HG02642 (cell line): Measurements from ENCODE around the gene EMP2.
"Not testable (repeated sequence)": the region's sequence is repeated elsewhere in the genome, so short reads cannot be mapped to it uniquely, and the experiment has no call there.

Experiments used
- ATAC-seq: cut with Tn5 transposase; IDR thresholded peaks from one replicate; pipeline ENCODE4 v1.9.1; 2021; ENCODE audit warnings: mild to moderate bottlenecking; ENCODE audit not compliant: unreplicated experiment, poor library complexity

Gene EMP2, protein sequence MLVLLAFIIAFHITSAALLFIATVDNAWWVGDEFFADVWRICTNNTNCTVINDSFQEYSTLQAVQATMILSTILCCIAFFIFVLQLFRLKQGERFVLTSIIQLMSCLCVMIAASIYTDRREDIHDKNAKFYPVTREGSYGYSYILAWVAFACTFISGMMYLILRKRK

DNA sequence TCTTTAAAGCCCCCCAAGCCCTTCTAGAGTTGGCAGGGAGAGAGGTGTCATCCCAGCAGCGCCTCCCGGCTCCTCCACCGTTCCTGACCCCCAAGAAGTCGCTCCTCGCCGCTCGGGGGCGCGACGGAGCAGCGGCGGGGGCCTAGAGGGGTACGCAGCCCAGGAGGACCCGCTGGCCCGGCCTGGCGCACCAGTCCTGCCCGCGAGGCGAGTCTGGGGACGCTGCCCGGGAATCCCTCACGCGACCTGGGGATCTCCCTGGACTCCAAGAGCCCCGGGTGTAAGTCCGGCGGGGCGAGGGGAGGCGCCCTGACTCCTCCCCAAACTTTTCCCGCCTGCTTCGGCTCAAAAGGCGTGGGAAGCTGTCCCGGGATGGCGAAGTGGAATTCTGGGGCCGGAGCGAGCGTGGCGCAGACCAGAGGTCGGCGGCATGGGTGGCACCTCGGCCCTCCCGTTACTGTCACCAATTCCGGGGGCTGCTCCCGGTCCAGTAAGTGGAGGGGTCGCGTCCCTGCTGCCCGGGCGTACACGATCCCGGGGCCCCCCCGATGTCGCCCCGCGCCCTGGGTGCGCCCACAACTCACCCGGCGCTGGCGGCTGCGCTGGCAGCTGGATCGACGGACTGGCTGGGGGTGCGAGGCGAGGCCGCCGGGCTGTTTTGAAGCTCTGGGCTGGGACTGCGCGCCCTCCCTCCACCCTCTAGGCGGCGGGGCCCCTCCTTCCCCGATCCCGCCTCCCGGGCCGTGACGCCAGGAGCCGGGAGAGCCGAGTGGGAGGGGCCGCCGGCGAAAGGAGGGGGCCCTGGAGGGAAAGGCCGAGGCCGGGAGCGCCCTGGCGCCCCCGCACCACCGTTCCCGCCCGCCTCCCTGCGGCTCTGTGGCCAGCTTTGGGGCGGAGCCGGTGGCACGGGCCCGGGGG lies at the start of gene EMP2:
EMP2 (minus strand) TSS at position 634 of the 918 bp plus-strand sequence. CDS start 32,981 bp downstream, outside the sequence.
- no peak for ATAC-seq

DNA sequence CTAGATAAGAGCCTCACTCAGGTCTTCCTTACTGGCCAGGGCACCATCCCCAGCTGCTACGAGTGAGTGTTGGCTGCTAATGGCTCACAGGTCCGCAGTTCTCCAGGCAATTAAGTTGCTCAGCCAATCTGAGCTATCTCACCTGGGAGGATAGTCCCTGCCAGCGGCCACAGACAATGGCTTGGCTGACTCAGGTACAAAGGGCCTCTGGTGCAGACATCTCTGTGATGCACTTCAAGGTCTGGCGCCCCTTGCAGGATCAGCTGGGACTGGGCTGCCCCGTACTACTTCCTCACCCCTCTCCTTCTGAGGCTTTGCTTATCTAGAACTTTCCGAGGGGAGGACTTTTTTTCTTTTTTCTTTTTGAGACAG lies 49.2 kb upstream of the EMP2 start:
- no peak for ATAC-seq

DNA sequence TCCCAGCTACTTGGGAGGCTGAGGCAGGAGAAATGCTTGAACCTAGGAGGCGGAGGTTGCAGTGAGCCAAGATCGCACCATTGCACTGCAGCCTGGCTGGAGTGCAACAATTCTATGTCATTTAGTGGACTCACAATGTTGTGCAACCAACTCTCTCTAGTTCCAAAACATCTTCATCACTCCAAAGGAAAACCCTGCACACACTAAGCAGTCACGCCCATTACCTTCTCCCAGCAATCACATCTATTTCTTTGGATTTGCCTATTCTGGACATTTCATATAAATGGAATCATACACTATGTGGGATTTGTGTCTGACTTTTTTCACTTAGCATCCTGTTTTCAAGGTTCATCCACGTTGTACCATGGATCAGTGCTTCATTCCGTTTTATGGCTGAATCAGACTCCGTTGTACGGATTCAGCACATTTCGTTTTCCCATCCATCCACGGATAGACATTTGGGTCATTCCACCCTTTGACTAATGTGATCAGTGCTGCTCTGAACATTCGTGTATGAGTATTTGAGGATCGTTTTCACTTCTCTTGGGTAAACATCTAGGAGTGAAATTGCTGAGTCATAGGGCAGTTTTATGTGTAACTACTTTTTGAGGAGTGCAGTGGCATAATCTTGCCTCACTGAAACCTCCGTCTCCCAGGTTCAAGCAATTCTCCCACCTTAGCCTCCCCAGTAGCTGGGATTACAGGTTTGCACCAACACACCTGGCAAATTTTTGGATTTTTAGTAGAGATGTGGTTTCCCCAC lies 45.4 kb upstream of the EMP2 start:
- no peak for ATAC-seq

DNA sequence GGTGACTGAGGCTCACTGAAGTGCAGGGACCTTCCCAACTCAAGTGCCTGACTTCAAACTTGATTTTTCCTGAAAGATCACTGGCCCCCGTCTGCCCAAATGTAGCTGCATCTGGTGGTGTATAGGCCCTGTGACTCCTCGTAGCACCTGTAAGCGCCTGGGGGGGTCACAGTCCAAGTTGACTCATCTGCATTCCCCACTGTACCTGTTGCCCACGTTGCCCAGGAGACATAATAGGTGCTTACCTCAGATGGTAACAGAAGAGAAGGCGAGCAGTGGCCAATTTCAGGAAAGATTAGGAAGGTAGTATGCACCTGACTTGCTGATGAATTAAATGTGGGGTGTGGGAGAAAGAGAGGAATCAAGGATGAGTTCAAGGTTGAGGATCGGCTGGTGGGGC lies 44.1 kb upstream of the EMP2 start:
- ATAC-seq, result no peak

DNA sequence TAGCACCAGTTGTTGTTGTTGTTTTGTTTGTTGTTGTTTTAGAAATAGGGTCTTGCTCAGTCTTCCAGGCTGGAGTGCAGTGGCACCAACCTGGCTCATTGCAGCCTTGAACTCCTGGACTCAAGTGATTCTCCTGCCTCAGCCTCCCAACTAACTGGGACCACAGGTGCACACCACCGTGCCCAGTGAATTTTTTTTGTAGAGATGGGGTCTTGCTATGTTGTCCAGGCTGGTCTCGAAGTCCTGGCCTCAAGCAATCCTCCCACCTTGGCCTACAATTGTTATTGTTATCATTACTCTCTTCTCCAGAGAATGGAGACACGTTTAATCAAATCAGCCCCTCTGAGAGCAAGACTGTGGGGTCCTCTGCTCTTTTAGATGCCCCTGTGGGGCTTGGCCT lies 42.7 kb upstream of the EMP2 start:
- ATAC-seq, result no peak

DNA sequence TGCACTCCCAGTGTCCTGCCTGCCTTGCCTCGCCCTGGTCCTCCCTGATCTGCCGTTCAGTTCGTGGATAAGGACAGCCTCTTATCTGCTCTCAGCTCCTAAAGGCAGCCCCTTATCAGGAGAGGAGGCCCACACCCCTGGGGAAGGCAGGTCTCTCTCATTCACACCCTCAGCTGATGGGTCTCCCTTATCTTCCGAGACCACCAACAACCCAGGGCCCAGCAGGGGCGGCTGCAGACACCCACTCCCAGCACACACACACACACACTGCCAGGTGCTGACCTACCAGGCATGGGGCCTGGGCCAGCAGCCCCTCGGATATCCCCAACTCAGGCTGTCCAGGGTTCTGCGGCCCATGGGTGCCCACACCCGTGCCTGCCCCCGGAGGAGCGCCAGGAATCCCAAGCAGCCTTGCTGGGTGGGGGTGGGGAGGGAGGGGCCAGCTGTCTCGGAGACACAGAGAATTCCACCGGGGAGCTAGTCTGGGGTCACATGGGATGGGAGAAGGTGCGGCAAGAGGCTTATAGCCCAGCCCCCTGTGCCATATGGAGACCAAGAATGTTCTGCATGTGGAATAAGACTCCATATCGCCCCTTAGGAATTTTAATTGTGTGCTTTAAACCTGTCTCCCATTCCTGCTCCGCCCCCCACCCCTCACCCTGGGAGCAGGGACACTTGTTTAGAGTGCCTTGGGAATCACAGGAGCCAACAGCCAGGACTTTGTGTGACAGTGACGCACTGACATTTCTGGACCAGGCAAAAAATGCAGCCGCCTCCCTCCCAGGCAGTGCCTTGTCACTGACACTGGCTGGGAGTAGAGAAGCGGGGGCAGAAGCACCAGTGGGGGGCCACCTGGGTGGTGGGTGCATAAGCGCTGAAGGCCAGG lies 41.9 kb upstream of the EMP2 start:
- no peak for ATAC-seq

DNA sequence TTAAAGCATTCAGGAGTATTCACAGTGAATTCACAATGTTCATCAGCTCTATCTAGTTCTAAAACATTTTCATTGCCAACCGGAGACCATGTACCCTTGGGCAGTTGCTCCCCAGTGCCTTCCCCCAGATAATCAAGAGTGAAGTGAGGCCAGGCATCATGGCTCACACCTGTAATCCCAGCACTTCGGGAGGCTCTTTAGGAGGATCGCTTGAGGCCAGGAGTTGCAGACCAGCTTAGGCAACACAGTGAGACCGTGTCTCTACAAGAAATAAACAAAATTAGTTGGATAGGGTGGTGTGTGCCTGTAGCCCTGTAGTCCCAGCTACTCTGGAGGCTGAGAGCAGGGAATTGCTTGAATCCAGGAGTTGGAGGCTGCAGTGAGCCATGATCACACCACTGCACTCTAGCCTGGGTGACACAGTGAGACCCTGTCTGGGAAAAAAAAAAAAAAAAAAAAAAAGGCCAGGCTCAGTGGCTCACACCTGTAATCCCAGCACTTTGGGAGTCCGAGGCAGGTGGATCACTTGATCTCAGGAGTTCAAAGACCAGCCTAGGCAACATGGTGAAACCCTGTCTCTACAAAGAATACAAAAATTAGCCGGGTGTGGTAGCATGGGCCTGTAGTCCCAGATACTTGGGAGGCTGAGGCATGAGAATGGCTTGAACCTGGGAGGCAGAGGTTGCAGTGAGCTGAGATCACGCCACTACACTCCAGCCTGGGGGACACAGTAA lies 41.0 kb upstream of the EMP2 start:
- ATAC-seq, result not testable (repeated sequence)

DNA sequence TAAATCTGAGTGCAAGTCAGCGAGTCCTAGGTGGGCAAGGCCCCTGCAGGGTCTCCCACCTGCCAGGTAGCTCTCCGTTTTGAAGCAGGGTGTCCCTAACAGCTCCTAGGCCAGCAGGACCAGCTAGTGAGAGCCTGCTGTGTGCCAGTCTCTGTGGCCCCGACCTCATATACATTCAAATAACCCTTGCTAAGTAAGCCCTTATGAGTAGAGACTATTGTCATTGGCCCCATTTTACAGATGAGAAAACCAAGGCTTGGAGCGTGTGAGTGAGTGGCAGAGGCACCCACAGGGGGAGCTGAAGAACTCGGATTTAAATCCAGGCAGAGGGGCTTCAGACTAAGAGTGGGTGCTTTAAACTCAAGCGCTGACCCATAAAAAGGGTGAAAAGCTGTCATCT lies 39.7 kb upstream of the EMP2 start:
- no peak for ATAC-seq

DNA sequence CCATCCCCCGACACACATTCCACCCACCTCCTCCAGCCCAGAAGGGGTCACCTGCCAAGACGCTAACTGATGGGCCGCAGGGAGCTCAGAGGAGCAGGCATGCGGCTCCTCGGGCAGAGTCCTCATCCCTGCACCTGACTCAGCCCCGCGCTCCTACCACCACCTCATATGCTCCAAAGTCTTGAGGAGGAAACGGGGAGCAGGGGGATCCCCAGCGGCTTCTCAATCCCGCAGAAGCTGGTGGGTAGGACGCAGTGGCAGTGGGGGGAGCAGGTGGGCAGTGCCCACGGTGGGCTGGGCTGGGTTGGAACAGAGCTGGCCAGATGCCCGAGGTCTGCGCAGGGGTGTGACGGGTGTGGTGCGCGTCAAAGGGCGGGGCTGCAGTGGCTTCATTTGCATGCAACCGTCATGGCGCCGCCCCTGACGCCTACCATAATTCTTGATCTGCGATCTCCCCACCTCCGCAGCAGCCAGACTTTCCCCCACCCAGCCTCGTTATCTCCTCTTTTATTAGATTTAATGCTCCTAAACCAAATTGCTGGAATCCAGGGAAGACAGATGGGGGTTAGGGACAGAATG lies 39.0 kb upstream of the EMP2 start:
- no peak for ATAC-seq

DNA sequence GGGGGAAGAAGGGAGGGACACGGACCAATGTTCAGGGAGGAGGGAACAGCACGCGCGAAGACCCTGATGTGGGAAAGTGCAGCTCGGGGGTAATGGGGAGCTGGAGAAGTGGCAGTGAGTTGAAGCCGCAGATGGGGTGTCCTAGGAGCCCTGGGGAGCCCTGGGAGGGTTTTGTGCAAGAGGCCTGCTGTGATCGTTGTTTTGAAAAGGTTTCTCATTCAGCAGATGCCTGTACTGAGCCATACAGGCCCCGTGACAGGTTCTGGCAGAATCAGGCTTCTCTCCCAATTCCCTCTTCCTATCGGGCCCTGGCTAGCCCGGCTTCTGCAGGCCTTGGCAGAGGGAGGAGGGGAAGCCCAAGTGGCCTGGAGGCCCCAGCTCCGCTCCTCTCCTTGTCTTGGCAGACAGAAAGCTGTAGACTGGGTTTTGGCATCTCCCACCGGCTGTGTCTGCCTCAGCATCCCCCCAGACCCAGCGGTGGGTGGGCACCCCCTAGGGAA lies 38.4 kb upstream of the EMP2 start:
- no peak for ATAC-seq

DNA sequence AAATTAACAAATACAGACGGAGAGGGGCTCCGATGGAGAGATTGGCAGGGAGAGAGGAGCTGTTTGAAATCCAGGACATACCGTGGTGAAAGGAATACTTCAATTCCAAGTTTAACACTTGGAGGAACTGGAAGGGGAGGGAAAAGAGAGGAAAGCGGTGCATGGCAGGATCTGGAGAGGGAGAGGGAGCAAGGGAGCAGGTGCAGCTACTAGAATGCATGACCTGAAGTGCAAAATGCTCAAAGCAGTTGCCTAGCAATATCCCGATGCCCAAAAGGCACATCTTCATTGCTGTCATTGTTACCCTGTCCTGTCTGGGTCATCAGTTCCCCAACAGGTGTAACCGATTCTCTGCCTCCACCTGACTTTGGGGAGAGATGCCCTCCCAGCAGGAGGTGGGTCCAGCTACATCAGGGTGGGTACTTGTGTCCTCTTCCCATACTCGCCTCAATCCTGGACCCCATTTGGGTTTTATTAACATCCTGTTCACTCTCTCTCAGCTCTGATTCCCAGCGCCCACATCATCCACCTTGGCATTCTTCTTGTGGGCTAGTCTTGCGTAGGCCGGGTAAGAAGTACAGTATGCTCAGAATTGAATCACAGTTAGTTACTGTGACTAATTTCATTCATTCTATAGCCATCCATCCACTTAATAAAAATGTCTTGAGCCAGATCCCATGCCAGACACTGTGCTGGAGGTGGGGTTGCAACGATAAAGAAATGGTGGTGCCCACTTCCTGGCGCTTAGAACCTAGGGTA lies 37.4 kb upstream of the EMP2 start:
- no peak for ATAC-seq

DNA sequence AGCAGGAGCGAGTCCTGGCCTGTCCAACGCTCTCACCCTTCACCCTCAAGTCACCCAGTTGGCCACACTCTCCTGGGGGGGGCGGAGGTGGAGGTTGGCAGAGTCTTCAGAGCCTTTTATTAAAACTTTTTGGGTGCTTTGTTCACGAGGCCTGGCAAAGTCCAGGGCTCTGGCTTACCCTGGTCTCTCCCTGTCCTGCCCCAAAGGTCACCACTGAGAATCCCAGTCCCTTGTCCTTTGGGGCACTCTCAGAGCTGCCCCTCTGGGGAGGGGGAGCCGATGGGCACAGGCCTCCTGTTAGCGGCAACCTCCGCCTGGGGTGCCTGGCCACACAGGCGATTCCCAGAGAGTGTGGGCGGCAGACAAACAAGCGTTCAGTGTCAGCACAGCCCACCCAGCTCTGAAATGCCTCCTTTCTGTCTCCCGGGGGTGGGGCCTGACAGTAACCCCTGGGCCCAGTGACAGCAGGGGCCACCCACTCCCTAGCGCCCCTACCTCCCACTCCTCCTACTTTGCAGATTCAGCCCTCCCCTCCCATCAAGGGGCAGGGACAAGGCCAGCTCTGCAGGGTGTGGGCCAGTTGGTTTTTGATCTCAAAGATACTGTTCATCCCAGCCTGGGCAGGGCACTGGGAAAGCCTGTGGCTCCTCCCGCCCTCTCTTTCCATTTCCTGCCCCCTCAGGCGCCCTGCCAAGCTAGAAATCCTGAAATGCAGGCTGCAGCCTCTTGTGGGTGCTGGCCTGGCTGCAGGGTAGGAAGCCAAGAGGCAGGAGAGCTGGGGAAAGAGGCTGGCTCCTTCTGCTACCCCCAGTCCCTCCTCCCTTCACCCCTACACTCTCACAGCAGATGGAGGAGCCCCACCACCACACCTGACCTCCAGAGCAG lies 36.6 kb upstream of the EMP2 start:
- no peak for ATAC-seq

DNA sequence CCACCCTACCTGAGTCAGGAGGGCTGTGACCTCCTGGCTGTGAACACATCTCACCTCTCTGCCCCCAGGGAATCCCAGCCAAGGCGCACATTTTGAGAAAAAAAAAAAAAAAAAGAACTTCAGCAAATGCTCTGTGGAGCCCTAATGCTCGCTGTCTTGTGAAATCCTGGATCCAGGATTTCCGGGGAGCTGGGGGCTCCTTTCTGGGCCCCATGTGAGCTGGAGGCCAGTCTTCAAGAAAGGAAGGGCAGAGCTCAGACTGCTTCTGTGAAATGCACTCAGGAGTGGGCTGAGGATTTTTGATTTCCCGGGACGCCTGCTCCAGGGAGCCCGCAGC lies 36.0 kb upstream of the EMP2 start:
- ATAC-seq, result no peak

DNA sequence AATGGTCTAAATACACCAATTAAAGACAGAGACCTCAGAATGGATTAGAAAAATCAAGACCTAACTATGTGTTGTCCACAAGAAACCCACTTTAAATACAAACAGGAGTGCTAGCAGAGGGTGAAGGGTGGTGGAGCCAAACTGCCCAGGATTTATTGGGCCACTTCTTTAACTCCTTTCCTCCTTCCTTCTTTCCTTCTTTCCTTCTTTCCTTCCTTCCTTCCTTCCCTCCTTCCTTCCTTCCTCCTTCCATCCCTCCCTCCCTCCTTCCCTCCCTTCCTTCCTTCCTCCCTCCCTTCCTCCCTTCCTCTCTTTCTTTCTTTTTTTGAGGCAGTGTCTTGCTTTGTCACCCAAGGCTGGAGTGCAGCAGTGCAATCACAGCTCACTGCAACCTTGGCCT lies 34.3 kb upstream of the EMP2 start:
- ATAC-seq, result no peak

DNA sequence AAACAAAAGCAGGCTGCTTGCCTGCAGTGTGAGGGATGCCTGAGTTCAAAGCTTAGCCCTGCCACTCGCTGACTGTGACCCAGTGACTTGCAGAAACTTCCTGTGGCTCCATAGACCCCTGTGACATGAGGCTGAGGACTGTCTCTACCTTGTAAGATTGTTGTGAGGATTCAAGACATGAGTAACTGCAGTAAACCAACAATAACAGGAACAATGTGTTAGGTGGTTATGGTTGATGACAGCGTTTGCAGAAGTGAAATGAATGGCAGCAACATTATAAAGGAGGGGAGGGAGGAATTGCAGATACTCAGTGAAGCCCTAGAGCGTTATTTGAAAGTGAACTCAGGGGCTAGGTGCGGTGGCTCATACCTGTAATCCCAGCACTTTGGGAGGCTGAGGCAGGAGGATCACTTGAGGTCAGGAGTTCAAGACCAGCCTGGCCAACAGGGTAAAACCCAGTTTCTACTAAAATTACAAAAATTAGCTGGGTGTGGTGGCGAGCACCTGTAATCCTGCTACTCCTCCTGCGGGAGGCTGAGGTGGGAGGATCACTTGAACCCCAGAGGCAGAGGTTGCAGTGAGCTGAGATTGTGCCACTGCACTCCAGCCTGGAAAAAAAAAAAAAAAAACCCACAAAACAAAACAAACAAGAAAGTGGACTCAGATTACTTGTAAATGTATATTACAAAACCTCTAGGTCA lies 33.5 kb upstream of the EMP2 start:
- ATAC-seq, result no peak

DNA sequence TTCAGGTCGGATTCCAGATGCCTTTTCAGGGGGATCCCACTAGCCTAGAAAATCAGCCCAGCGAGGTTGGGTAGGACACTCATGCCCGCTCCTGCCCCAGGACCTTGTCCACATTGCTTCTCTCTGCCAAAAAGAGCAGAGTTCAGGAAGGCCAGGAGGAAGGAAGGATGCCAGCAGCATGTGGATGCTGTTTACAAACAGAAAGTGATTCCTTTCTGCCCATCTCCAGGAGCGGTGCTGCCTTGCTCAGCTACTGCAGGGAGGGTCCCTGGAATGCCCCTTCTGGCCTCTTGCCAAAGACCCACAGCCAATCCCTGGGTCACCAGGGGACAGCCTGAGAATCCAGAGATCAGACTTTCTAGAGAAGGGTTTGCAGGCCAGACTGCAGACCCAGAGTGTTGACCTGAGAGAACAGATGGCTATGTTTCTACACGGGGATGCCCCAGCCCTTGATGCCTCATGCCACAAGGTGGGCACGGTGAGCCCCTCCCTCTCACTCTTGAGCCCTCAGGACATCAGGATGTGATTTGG lies 32.3 kb upstream of the EMP2 start:
- ATAC-seq, result no peak
